K562 (cell line): ENCODE measurements around the gene RHBDF2. TPM values are rescaled to one million over a fixed set of nuclear protein-coding genes. Genes with fewer than 3 reads are reported as not detected.

Experiments
- ATAC-seq: fragments of 200-7000 bp; cut with Tn5 transposase; 3 replicates; pipeline ENCODE4 v1.9.1; 2020; ENCODE audit warnings: moderate library complexity
- BruUV-seq: library from RNA; stranded (reverse); fragments of 400-500 nt; replicated peaks from 2 replicates; lab custom pipeline; 2021; lab: Mats Ljungman, UMichigan
- CTCF ChIA-PET: fragments of 300-600 bp; formaldehyde crosslinking; extraction: SDS; loops from one replicate; lab custom pipeline; 2021; ENCODE audit warnings: low intra/inter-chr PET ratio; lab: Yijun Ruan, JAX
- POLR2A ChIA-PET: fragments of 300-600, 350-650 bp; sonication (Branson Sonifier 250); formaldehyde crosslinking; extraction: SDS; loops from one replicate; lab custom pipeline; 2021; ENCODE audit warnings: antibody characterized with exemption, inconsistent platforms; lab: Yijun Ruan, JAX
- DNase-seq, 4 experiments: peaks; one replicate each; pipeline versions ENCODE4 v3.0.0 to v3.0.0-alpha.2; 2011 to 2018; ENCODE audit warnings: low spot score in 3 of 4, mixed read lengths in 3 of 4; ENCODE audit errors: extremely low read depth in 1 of 4
- FAIRE-seq: peaks from 2 replicates; lab custom pipeline; 2011; peaks lifted over from hg19 to GRCh38; lab: Jason Lieb, UNC
- H2AFZ ChIP-seq: 2 replicates; pipeline ENCODE4 v1.6.0; 2011; ENCODE audit warnings: low read depth, low read length, control low read depth, inconsistent platforms
- H3K27ac ChIP-seq: fragments of 200-600 bp; 3 replicates; pipeline ENCODE4 v1.8.0; 2011; ENCODE audit warnings: low read depth, mild to moderate bottlenecking, control low read depth, inconsistent platforms, low read length, moderate library complexity, mixed read lengths; ENCODE audit errors: extremely low read depth
- H3K27me3 ChIP-seq, 2 experiments: fragments of 300-600 bp in 1 of 2; 2 replicates in 1 of 2; 3 replicates in 1 of 2; pipeline versions ENCODE4 v1.6.0 to v1.8.0; 2011; ENCODE audit warnings: inconsistent platforms in 2 of 2, low read length in 2 of 2, mild to moderate bottlenecking in 1 of 2, mixed read lengths in 1 of 2, moderate library complexity in 1 of 2; ENCODE audit not compliant: control insufficient read depth in 2 of 2, insufficient read depth in 2 of 2
- H3K36me3 ChIP-seq: fragments of 300-600 bp; 3 replicates; pipeline ENCODE4 v1.8.0; 2011; ENCODE audit warnings: mild to moderate bottlenecking, low read length, inconsistent platforms; ENCODE audit not compliant: control insufficient read depth, insufficient read depth
- H3K4me1 ChIP-seq, 2 experiments: fragments of 200-600 bp in 1 of 2; replicated peaks in 1 of 2; 2 replicates in 1 of 2; 3 replicates in 1 of 2; pipeline versions ENCODE4 v1.5.1 to v1.8.0; 2011; ENCODE audit warnings: inconsistent platforms in 2 of 2, low read length in 2 of 2, mild to moderate bottlenecking in 1 of 2, mixed read lengths in 1 of 2, moderate library complexity in 1 of 2; ENCODE audit not compliant: control insufficient read depth in 2 of 2, insufficient read depth in 2 of 2
- H3K4me2 ChIP-seq: 2 replicates; pipeline ENCODE4 v1.6.1; 2011; ENCODE audit warnings: low read length, control low read depth, inconsistent platforms, mixed read lengths; ENCODE audit not compliant: insufficient read depth
- H3K4me3 ChIP-seq: fragments of 200-600 bp; sonication (generic), shearing (Covaris generic); 2 replicates; pipeline ENCODE4 v1.5.1; 2016; ENCODE audit warnings: control low read depth, inconsistent platforms
- H3K79me2 ChIP-seq: fragments of 200-600 bp; 3 replicates; pipeline ENCODE4 v1.8.0; 2011; ENCODE audit warnings: low read length, inconsistent platforms; ENCODE audit not compliant: control insufficient read depth, insufficient read depth
- H3K9ac ChIP-seq, 2 experiments: 2 replicates each; pipeline versions ENCODE4 v1.6.0 to v1.6.1; 2011; ENCODE audit warnings: low read depth in 2 of 2, low read length in 2 of 2, control low read depth in 1 of 2, inconsistent platforms in 1 of 2, mild to moderate bottlenecking in 1 of 2, mixed read lengths in 1 of 2; ENCODE audit not compliant: insufficient read depth in 1 of 2
- H3K9me1 ChIP-seq: one replicate; pipeline ENCODE4 v1.6.0; 2011; ENCODE audit warnings: inconsistent platforms, mild to moderate bottlenecking, low read length, moderate library complexity; ENCODE audit not compliant: control insufficient read depth, insufficient read depth
- H3K9me3 ChIP-seq: replicated peaks from 2 replicates; pipeline ENCODE4 v1.5.1; 2011; ENCODE audit warnings: low read depth, low read length, inconsistent platforms; ENCODE audit not compliant: control insufficient read depth, insufficient read depth
- H4K20me1 ChIP-seq: replicated peaks from 2 replicates; pipeline ENCODE4 v1.6.1; 2011; ENCODE audit warnings: low read length, inconsistent platforms, mixed read lengths; ENCODE audit not compliant: control insufficient read depth, insufficient read depth
- CXXC5 ChIP-seq: fragments of 250-450 bp; sonication (Bioruptor Pico); IDR thresholded peaks from 2 replicates; pipeline ENCODE4 v1.8.0; 2022; ENCODE audit warnings: inconsistent platforms, mild to moderate bottlenecking, moderate library complexity
- DIDO1 ChIP-seq: fragments of 450-650 bp; IDR thresholded peaks from 2 replicates; pipeline ENCODE4 v1.6.1; 2016; ENCODE audit warnings: low read depth, missing biosample characterization, missing genetic modification characterization
- EP400 ChIP-seq: fragments of 450-650 bp; IDR thresholded peaks from 2 replicates; pipeline ENCODE4 v1.6.1; 2017; ENCODE audit warnings: antibody characterized with exemption, mild to moderate bottlenecking, moderate library complexity
- KDM4B ChIP-seq, 2 experiments: fragments of 450-650 bp in 1 of 2; sonication (generic) in 1 of 2; IDR thresholded peaks; 2 replicates each; pipeline ENCODE4 v1.6.1; 2016 to 2017; ENCODE audit warnings: borderline replicate concordance in 2 of 2, antibody characterized with exemption in 1 of 2, low read depth in 1 of 2, mild to moderate bottlenecking in 1 of 2
- NCOA1 ChIP-seq: fragments of 450-650 bp; IDR thresholded peaks from 2 replicates; pipeline ENCODE4 v1.6.1; 2016; ENCODE audit warnings: low read depth
- SIN3A ChIP-seq, 2 experiments: fragments of 150-350 bp in 1 of 2; IDR thresholded peaks; 2 replicates each; pipeline ENCODE4 v1.6.1; 2011 to 2016; ENCODE audit warnings: borderline replicate concordance in 2 of 2, low read depth in 2 of 2, low read length in 2 of 2, mild to moderate bottlenecking in 2 of 2, moderate library complexity in 2 of 2; ENCODE audit not compliant: control insufficient read depth in 1 of 2
- SIRT6 ChIP-seq: IDR thresholded peaks from one replicate; pipeline ENCODE4 v1.6.1; 2012; ENCODE audit warnings: low read depth, mild to moderate bottlenecking, control low read depth, inconsistent platforms, low read length, moderate library complexity
- YY1 ChIP-seq, 3 experiments: IDR thresholded peaks; 2 replicates each; pipeline ENCODE4 v1.6.1; 2011; ENCODE audit warnings: low read length in 2 of 3, mild to moderate bottlenecking in 2 of 3, moderate library complexity in 2 of 3, borderline replicate concordance in 1 of 3, control low read depth in 1 of 3, low read depth in 1 of 3; ENCODE audit not compliant: insufficient read depth in 3 of 3, insufficient replicate concordance in 2 of 3, control insufficient read depth in 1 of 3, insufficient read length in 1 of 3; ENCODE audit errors: extremely low read depth in 1 of 3
- ZC3H11A ChIP-seq: IDR thresholded peaks from 2 replicates; pipeline ENCODE4 v1.6.1; 2012; ENCODE audit warnings: low read depth, low read length, improper control_type of control experiment
- ZNF316 ChIP-seq: fragments of 450-650 bp; IDR thresholded peaks from 2 replicates; pipeline ENCODE4 v1.6.1; 2016
- ZNF699 ChIP-seq: fragments of 250-450 bp; sonication (Bioruptor Pico); IDR thresholded peaks from 2 replicates; pipeline ENCODE4 v1.8.0; 2021; ENCODE audit warnings: mild to moderate bottlenecking, moderate library complexity; ENCODE audit not compliant: insufficient replicate concordance
- ZNF780A ChIP-seq: fragments of 250-450 bp; sonication (Bioruptor Pico); IDR thresholded peaks from 2 replicates; pipeline ENCODE4 v1.5.0; 2021; ENCODE audit warnings: mild to moderate bottlenecking
- WGBS: fragments of 100-300 bp; shearing (Covaris generic); methylation state at CpG from one replicate; pipeline ENCODE4 v1.1.6; 2016; ENCODE audit warnings: low coverage, mixed read lengths; ENCODE audit not compliant: insufficient coverage; ENCODE audit errors: missing lambda C conversion rate; 5-methylcytosine and 5-hydroxymethylcytosine counted together
- in situ Hi-C: fragments of 300-500 bp; cut with MboI; formaldehyde crosslinking; loops from 4 replicates; pipeline ENCODE4 v1.15.0; 2018; ENCODE audit warnings: inconsistent platforms, mixed read lengths
- intact Hi-C: fragments of 100-400 bp; cut with micrococcal nuclease; formaldehyde crosslinking; loops from 2 replicates; pipeline ENCODE4 v1.14.2; 2022
- polyA plus RNA-seq, 8 experiments: library from polyadenylated mRNA; depleted of rRNA in 4 of 8; stranded (reverse) in 5 of 8; unstranded in 3 of 8; fragments of >200 nt; fragmentation: Nextera tagmentation in 2 of 8; fragmentation: Illumina TruSeq in 1 of 8; extraction: Ambion mirVana in 2 of 8; extraction: Trizol in 1 of 8; gene quantifications; 2 replicates each; pipeline versions ENCODE4 v1.2.1 to v1.2.3, GENCODE V29; 2011 to 2014; ENCODE audit warnings: inconsistent platforms in 1 of 8, missing spikeins in 1 of 8
- total RNA-seq, 7 experiments: library from RNA; depleted of rRNA in 6 of 7; stranded (reverse); fragments of >200 nt in 6 of 7; fragmentation: Illumina TruSeq in 2 of 7; extraction: Trizol in 2 of 7; gene quantifications; 2 replicates each; pipeline versions ENCODE4 v1.2.1 to v1.2.3, GENCODE V29; 2011 to 2021; ENCODE audit warnings: low replicate concordance in 1 of 7

Gene RHBDF2
- total and polyA plus RNA-seq, 9 of the 15 experiments (the other 6 are each of a cell fraction or from before 2014, with no cell fraction given), result 0.04 to 2.8 (median 1.1) TPM

GRCh38 chr17:76461765-76462555 lies 39.3 kb downstream of the RHBDF2 start:
- no peak overlapping the region; a peak in 1 of 4 replicates for H3K9ac ChIP-seq
- H3K4me1 ChIP-seq, result peaks cover 0 to 8% of the 10 kb centered on the region in 2 experiments; a peak in 3 of 5 replicates
- H3K4me3 ChIP-seq, result no peak overlapping the region
- 0 out of 2 replicates have a peak, but pooled peaks have one; percentile 4 for TF ChIP-seq ZNF316
- TF ChIP-seq ZC3H11A, result no peak
- TF ChIP-seq, all 486 proteins: peak for 1
- intact Hi-C loops, result no loop called here
- Histone ChIP-seq H3K4me2 (no peak overlapping the region), H3K9me3 (no peaks in the 10 kb centered on the region), H3K9me1 (no peaks in the 10 kb centered on the region), H3K79me2 (no peaks in the 10 kb centered on the region), H2AFZ (no peak overlapping the region), H3K27me3 (peaks cover 4 to 23% of the 10 kb centered on the region in 2 experiments; a peak in 2 of 5 replicates), H4K20me1 (no peaks in the 10 kb centered on the region), H3K36me3 (no peaks in the 10 kb centered on the region), H3K27ac (no peak overlapping the region)
- in situ Hi-C loops, result no loop called here
- ATAC-seq (no peak), DNase-seq (no peak), FAIRE-seq (no peak)
- WGBS, result 8% methylated on average over 11 of the region's 11 CpGs
- POLR2A ChIA-PET, result interaction anchor here (0.6 to 1.1 kb wide), 5 partner anchors 17 to 202 kb away, joined by 3 to 6 read pairs (median 3); no protein-coding TSS in a partner anchor
- CTCF ChIA-PET, result interaction anchor here (0.6 to 4.1 kb wide), 2 partner anchors 44 to 47 kb away, joined by 4 to 38 read pairs; no protein-coding TSS in a partner anchor
- no TSS peak for BruUV-seq

GRCh38 chr17:76459674-76460073 lies 41.5 kb downstream of the RHBDF2 start:
- ATAC-seq, result no peak
- DNase-seq, result no peak
- Histone ChIP-seq H3K27ac (no peak overlapping the region), H2AFZ (no peak overlapping the region), H3K4me1 (peaks cover 0 to 8% of the 10 kb centered on the region in 2 experiments; a peak in 3 of 5 replicates), H3K9me3 (no peaks in the 10 kb centered on the region), H3K4me2 (no peak overlapping the region), H3K79me2 (no peaks in the 10 kb centered on the region), H3K36me3 (no peaks in the 10 kb centered on the region), H3K4me3 (no peak overlapping the region), H4K20me1 (no peaks in the 10 kb centered on the region), H3K9ac (peak overlapping the region in 1 of 2 experiments; percentile 18; a peak in 1 of 4 replicates), H3K9me1 (no peaks in the 10 kb centered on the region), H3K27me3 (peaks cover 4 to 23% of the 10 kb centered on the region in 2 experiments; a peak in 2 of 5 replicates)
- ChIA-PET POLR2A (interaction anchor here (1.1 to 1.6 kb wide), 3 partner anchors 15 to 50 kb away, joined by 3 to 7 read pairs (median 4); no protein-coding TSS in a partner anchor), CTCF (interaction anchor here (0.7 to 4.1 kb wide), 4 partner anchors 41 to 157 kb away, joined by 3 to 38 read pairs (median 4); partner anchors contain the start of gene RHBDF2)
- in situ Hi-C loops (loop anchor here (5.0 kb wide), 1 partner anchor 57 kb away; no protein-coding TSS in a partner anchor), intact Hi-C loops (loop anchor here (1.0 to 2.0 kb wide), 3 partner anchors 47 to 155 kb away; no protein-coding TSS in a partner anchor)
- WGBS, result 40% methylated on average over 4 of the region's 4 CpGs
- BruUV-seq, result no TSS peak
- no peak for FAIRE-seq
- TF ChIP-seq EP400, result no peak
- no peak for TF ChIP-seq CXXC5 (CRISPR knock-in tag)
- no peak for TF ChIP-seq SIN3A (IDR thresholded peaks at IDR 0.05; ENCODE audit: borderline replicate concordance in 2 of 2, control insufficient read depth in 1 of 2, low read depth in 2 of 2, low read length in 2 of 2)
- TF ChIP-seq YY1 (IDR thresholded peaks at IDR 0.05; ENCODE audit: borderline replicate concordance in 1 of 3, control insufficient read depth in 1 of 3, extremely low read depth in 1 of 3, insufficient read depth in 3 of 3, insufficient read length in 1 of 3, insufficient replicate concordance in 2 of 3, low read depth in 1 of 3, low read length in 2 of 3), result no peak
- TF ChIP-seq SIRT6, result no peak
- no peak for TF ChIP-seq ZNF699 (CRISPR knock-in tag)
- TF ChIP-seq DIDO1, result no peak
- no peak for TF ChIP-seq NCOA1
- TF ChIP-seq ZNF780A (CRISPR knock-in tag), result no peak
- TF ChIP-seq KDM4B (IDR thresholded peaks at IDR 0.05; ENCODE audit: borderline replicate concordance in 2 of 2, low read depth in 1 of 2), result no peak
